GM19372 (cell line): Measurements from ENCODE around the gene GRIK4.

Experiments used
- ATAC-seq: cut with Tn5 transposase; IDR thresholded peaks from one replicate; pipeline ENCODE4 v1.9.1; 2021; ENCODE audit warnings: mild to moderate bottlenecking, low read depth, moderate library complexity; ENCODE audit not compliant: unreplicated experiment

GRIK4 gene

GRCh38 chr11:120546312-120547205 lies 35.0 kb downstream of the GRIK4 start:
- no peak for ATAC-seq

- ATAC-seq, result no peak
Observed at GRCh38 chr11:120547316-120547715, 35.8 kb downstream of the GRIK4 start.

- no peak for ATAC-seq
Observed at GRCh38 chr11:120547811-120548681, 36.5 kb downstream of the GRIK4 start.

GRCh38 chr11:120548682-120549209 lies 37.2 kb downstream of the GRIK4 start:
- no peak for ATAC-seq

- ATAC-seq, result no peak
Observed at GRCh38 chr11:120549346-120549745, 37.8 kb downstream of the GRIK4 start.

GRCh38 chr11:120550007-120550406 lies 38.5 kb downstream of the GRIK4 start:
- ATAC-seq, result no peak

- no peak for ATAC-seq
Observed at GRCh38 chr11:120551191-120551590, 39.6 kb downstream of the GRIK4 start.

- no peak for ATAC-seq
Observed at GRCh38 chr11:120554766-120555432, 43.4 kb downstream of the GRIK4 start.

GRCh38 chr11:120555433-120555773 lies 43.9 kb downstream of the GRIK4 start:
- ATAC-seq, result no peak

GRCh38 chr11:120556797-120557196 lies 45.2 kb downstream of the GRIK4 start:
- no peak for ATAC-seq

- no peak for ATAC-seq
Observed at GRCh38 chr11:120558744-120559431, 47.3 kb downstream of the GRIK4 start.

- no peak for ATAC-seq
Observed at GRCh38 chr11:120561286-120561685, 49.7 kb downstream of the GRIK4 start.

GRCh38 chr11:120562806-120563425 lies 51.4 kb downstream of the GRIK4 start:
- ATAC-seq, result no peak

GRCh38 chr11:120563703-120564572 lies 52.4 kb downstream of the GRIK4 start:
- ATAC-seq, result no peak

GRCh38 chr11:120564573-120565311 lies 53.2 kb downstream of the GRIK4 start:
- peak; percentile 70 for ATAC-seq

- no peak for ATAC-seq
Observed at GRCh38 chr11:120565466-120566155, 54.1 kb downstream of the GRIK4 start.

- no peak for ATAC-seq
Observed at GRCh38 chr11:120566176-120566575, 54.6 kb downstream of the GRIK4 start.
